Neural cell (in vitro differentiated cells): Measurements from ENCODE around the gene DCLK1.

Experiments used
- CTCF ChIP-seq: fragments of 450-650 bp; IDR thresholded peaks from 2 replicates; pipeline ENCODE4 v1.5.1; 2014; ENCODE audit warnings: antibody characterized with exemption, mild to moderate bottlenecking, moderate library complexity; ENCODE audit not compliant: poor library complexity, severe bottlenecking
- EZH2 ChIP-seq: fragments of 200-600, 300-800 bp; shearing (Covaris generic), sonication (generic); IDR thresholded peaks from 2 replicates; pipeline ENCODE4 v1.6.1; 2014; ENCODE audit warnings: antibody characterized with exemption, low read length, borderline replicate concordance, mild to moderate bottlenecking; ENCODE audit not compliant: insufficient read depth, poor library complexity, severe bottlenecking
- POLR2AphosphoS5 ChIP-seq: IDR thresholded peaks from 2 replicates; pipeline ENCODE4 v1.6.1; 2012
- RAD21 ChIP-seq: fragments of 450-650 bp; conservative IDR thresholded peaks from 2 replicates; pipeline ENCODE4 v1.6.1; 2014; ENCODE audit warnings: antibody characterized with exemption, mild to moderate bottlenecking, moderate library complexity
- REST ChIP-seq: IDR thresholded peaks from 2 replicates; pipeline ENCODE4 v1.6.1; 2012; ENCODE audit warnings: borderline replicate concordance
- TAF1 ChIP-seq: IDR thresholded peaks from 2 replicates; pipeline ENCODE4 v1.6.1; 2012; ENCODE audit warnings: low read depth

- TF ChIP-seq POLR2AphosphoS5 (no peak), CTCF (no peak), TAF1 (no peak), EZH2 (no peak), REST (no peak), RAD21 (no peak)
These were observed 34.4 kb downstream of the DCLK1 start for GRCh38 chr13:36096461-36097416.
